HepG2 (cell line): Measurements from ENCODE around the gene RUNX2. TPM values are rescaled to one million over a fixed set of nuclear protein-coding genes. Genes with fewer than 3 reads are reported as not detected.

Source experiments
- ATAC-seq: fragments of 200-7000 bp; cut with Tn5 transposase; 3 replicates; pipeline ENCODE4 v1.9.1; 2020; ENCODE audit warnings: mild to moderate bottlenecking, moderate library complexity
- BruUV-seq: library from RNA; stranded (reverse); fragments of 400-500 nt; replicated peaks from 2 replicates; lab custom pipeline; 2021; lab: Mats Ljungman, UMichigan
- CTCF ChIA-PET: fragments of 300-600 bp; formaldehyde crosslinking; extraction: SDS; loops from one replicate; lab custom pipeline; 2021; ENCODE audit warnings: low total read pairs, inconsistent platforms, low intra/inter-chr PET ratio; lab: Yijun Ruan, JAX
- POLR2A ChIA-PET: fragments of 350-600 bp; sonication (Branson Sonifier 250); formaldehyde crosslinking; loops from one replicate; lab custom pipeline; 2020; ENCODE audit warnings: antibody characterized with exemption, inconsistent platforms; lab: Yijun Ruan, JAX
- DNase-seq: peaks from one replicate; pipeline ENCODE4 v3.0.0-alpha.2; 2015; ENCODE audit warnings: low spot score
- FAIRE-seq: peaks from 3 replicates; lab custom pipeline; 2011; peaks lifted over from hg19 to GRCh38; lab: Jason Lieb, UNC
- H2AFZ ChIP-seq: one replicate; pipeline ENCODE4 v1.6.1; 2011; ENCODE audit warnings: low read length, inconsistent platforms
- H3K27ac ChIP-seq: fragments of 300-600 bp; 3 replicates; pipeline ENCODE4 v1.8.0; 2011; ENCODE audit warnings: mixed run types, mild to moderate bottlenecking, mixed read lengths, low read length, inconsistent platforms; ENCODE audit not compliant: insufficient read depth; ENCODE audit errors: extremely low read length
- H3K27me3 ChIP-seq, 2 experiments: fragments of 200-600 bp in 1 of 2; 2 replicates in 1 of 2; 3 replicates in 1 of 2; pipeline versions ENCODE4 v1.6.0 to v1.8.0; 2011; ENCODE audit warnings: low read length in 2 of 2, mild to moderate bottlenecking in 2 of 2, moderate library complexity in 2 of 2, inconsistent platforms in 1 of 2; ENCODE audit not compliant: insufficient read depth in 2 of 2, control insufficient read depth in 1 of 2
- H3K36me3 ChIP-seq, 2 experiments: fragments of 200-600 bp in 1 of 2; replicated peaks in 1 of 2; 2 replicates in 1 of 2; 3 replicates in 1 of 2; pipeline versions ENCODE4 v1.5.1 to v1.8.0; 2011; ENCODE audit warnings: low read length in 2 of 2, inconsistent platforms in 1 of 2; ENCODE audit not compliant: insufficient read depth in 2 of 2, control insufficient read depth in 1 of 2
- H3K4me1 ChIP-seq: 2 replicates; pipeline ENCODE4 v1.5.1; 2012; ENCODE audit warnings: low read length, inconsistent platforms; ENCODE audit not compliant: insufficient read depth
- H3K4me2 ChIP-seq: 2 replicates; pipeline ENCODE4 v1.6.0; 2011; ENCODE audit warnings: low read depth, low read length, inconsistent platforms
- H3K4me3 ChIP-seq, 3 experiments: fragments of 200-600 bp in 1 of 3; sonication (generic), shearing (Covaris generic) in 1 of 3; replicated peaks in 1 of 3; 2 replicates each; pipeline ENCODE4 v1.5.1; 2011 to 2016; ENCODE audit warnings: low read length in 3 of 3, inconsistent platforms in 2 of 3, low read depth in 2 of 3, mild to moderate bottlenecking in 2 of 3, control low read depth in 1 of 3, mixed read lengths in 1 of 3; ENCODE audit not compliant: insufficient read depth in 1 of 3
- H3K79me2 ChIP-seq: one replicate; pipeline ENCODE4 v1.6.1; 2011; ENCODE audit warnings: low read length, inconsistent platforms; ENCODE audit not compliant: insufficient read depth
- H3K9ac ChIP-seq: 2 replicates; pipeline ENCODE4 v1.6.0; 2011; ENCODE audit warnings: mild to moderate bottlenecking, low read depth, low read length, inconsistent platforms; ENCODE audit not compliant: insufficient read depth
- H3K9me3 ChIP-seq: 2 replicates; pipeline ENCODE4 v1.5.1; 2012; ENCODE audit warnings: mild to moderate bottlenecking, low read length
- H4K20me1 ChIP-seq: 2 replicates; pipeline ENCODE4 v1.6.0; 2011; ENCODE audit warnings: inconsistent platforms, mild to moderate bottlenecking, low read length, moderate library complexity; ENCODE audit not compliant: insufficient read depth
- BRD4 ChIP-seq: sonication (generic); formaldehyde crosslinking; IDR thresholded peaks from 2 replicates; pipeline ENCODE4 v1.4.0; 2020; ENCODE audit warnings: missing genetic modification reagents
- NCOA2 ChIP-seq: sonication (generic); formaldehyde crosslinking; IDR thresholded peaks from 2 replicates; pipeline ENCODE4 v1.8.0; 2022; ENCODE audit warnings: inconsistent platforms
- SOX6 ChIP-seq, 2 experiments: fragments of 450-650 bp in 1 of 2; sonication (generic) in 1 of 2; formaldehyde crosslinking in 1 of 2; IDR thresholded peaks; 2 replicates each; pipeline versions ENCODE4 v1.4.0 to v1.6.1; 2017 to 2020; ENCODE audit warnings: antibody characterized with exemption in 1 of 2, mild to moderate bottlenecking in 1 of 2, missing genetic modification reagents in 1 of 2
- WGBS: methylation state at CpG from one replicate; pipeline ENCODE4 v1.1.6; 2017; ENCODE audit warnings: low lambda C conversion rate; 5-methylcytosine and 5-hydroxymethylcytosine counted together
- in situ Hi-C: cut with HindIII; loops from 2 replicates; pipeline ENCODE4 v1.10.0; 2017; ENCODE audit warnings: low pct_unique_long_range_greater_than_20kb; ENCODE audit not compliant: extremely low pct_ligation_motif_present
- intact Hi-C: fragments of 100-400 bp; cut with micrococcal nuclease; formaldehyde crosslinking; loops from one replicate; pipeline ENCODE4 v1.10.0; 2022; ENCODE audit not compliant: unreplicated experiment
- polyA plus RNA-seq, 8 experiments: library from polyadenylated mRNA; depleted of rRNA in 3 of 8; stranded (reverse) in 7 of 8; unstranded in 1 of 8; fragments of >200 nt; fragmentation: Illumina TruSeq in 4 of 8; extraction: Trizol in 4 of 8; gene quantifications; 2 replicates each; pipeline versions ENCODE4 v1.2.1 to v1.2.3, GENCODE V29; 2011 to 2016; ENCODE audit warnings: low read depth in 4 of 8, missing spikeins in 1 of 8, mixed read lengths in 1 of 8; ENCODE audit not compliant: insufficient read depth in 1 of 8
- total RNA-seq, 5 experiments: library from RNA; depleted of rRNA; stranded (reverse); fragments of >200 nt; fragmentation: Illumina TruSeq; extraction: Trizol; gene quantifications; 2 replicates each; pipeline ENCODE4 v1.2.3, GENCODE V29; 2016; ENCODE audit warnings: low read depth in 1 of 5

RUNX2 gene
- total and polyA plus RNA-seq, 2 of the 13 experiments (the other 11 are each of a cell fraction or from before 2014, with no cell fraction given), result not detected

DNA sequence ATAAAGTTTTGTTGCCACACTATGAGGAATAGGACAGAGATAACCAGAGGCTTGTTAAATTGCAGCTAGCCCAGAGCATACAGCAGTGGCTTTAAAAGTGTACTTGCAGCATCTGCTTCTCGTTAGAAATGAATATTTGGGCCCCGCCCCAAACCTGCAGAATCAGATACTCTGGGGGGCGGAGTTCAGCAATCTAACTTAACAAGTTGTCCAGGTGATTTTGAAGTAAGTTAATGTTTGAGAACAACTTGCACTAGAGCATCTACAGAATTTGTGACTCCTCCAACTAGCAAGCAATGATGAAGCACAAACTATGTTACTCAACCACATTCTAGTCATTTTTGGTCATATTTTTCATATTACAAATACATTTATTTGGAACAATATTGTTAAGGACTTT is 60.2 kb downstream of the RUNX2 start:
- in situ Hi-C loops, result no loop called here
- no peak overlapping the region for H3K4me3 ChIP-seq
- no peaks in the 10 kb centered on the region for H3K36me3 ChIP-seq
- intact Hi-C loops, result no loop called here
- no peak for TF ChIP-seq NCOA2 (CRISPR knock-in tag)
- no peak for TF ChIP-seq BRD4 (CRISPR knock-in tag)
- ATAC-seq, result no peak
- no peak overlapping the region for H3K4me2 ChIP-seq
- no TSS peak for BruUV-seq
- ChIA-PET CTCF (no interaction called here), POLR2A (interaction anchor here (1.3 kb wide), 1 partner anchor 10 kb away, joined by 9 read pairs; the partner anchor contains the start of gene SUPT3H)
- 27% methylated on average over 3 of the region's 3 CpGs for WGBS
- peaks cover 0 to 11% of the 10 kb centered on the region in 2 experiments; a peak in 2 of 5 replicates for H3K27me3 ChIP-seq
- no peak overlapping the region for H3K27ac ChIP-seq
- no peaks in the 10 kb centered on the region for H4K20me1 ChIP-seq
- DNase-seq, result no peak
- H3K4me1 ChIP-seq, result no peaks in the 10 kb centered on the region
- no peak overlapping the region for H3K9ac ChIP-seq
- no peak overlapping the region for H2AFZ ChIP-seq
- H3K9me3 ChIP-seq, result no peaks in the 10 kb centered on the region
- FAIRE-seq, result no peak
- no peaks in the 10 kb centered on the region for H3K79me2 ChIP-seq

GRCh38 chr6:45394586-45395095 is 66.5 kb downstream of the RUNX2 start:
- no peak; the same call in 1 of the 3 replicates for ATAC-seq
- Histone ChIP-seq H3K27me3 (peaks cover 0 to 6% of the 10 kb centered on the region in 2 experiments; a peak in 3 of 5 replicates), H2AFZ (no peak overlapping the region), H3K36me3 (no peaks in the 10 kb centered on the region), H3K9ac (no peak overlapping the region), H3K27ac (no peak overlapping the region), H3K4me2 (no peak overlapping the region), H3K9me3 (no peaks in the 10 kb centered on the region), H4K20me1 (no peaks in the 10 kb centered on the region), H3K79me2 (no peaks in the 10 kb centered on the region), H3K4me3 (no peak overlapping the region), H3K4me1 (no peaks in the 10 kb centered on the region)
- intact Hi-C loops (no loop called here), in situ Hi-C loops (no loop called here)
- DNase-seq, result no peak
- 19% methylated on average over 4 of the region's 4 CpGs for WGBS
- ChIA-PET POLR2A (interaction anchor here (0.9 kb wide), 1 partner anchor 17 kb away, joined by 4 read pairs; the partner anchor contains the start of gene SUPT3H), CTCF (no interaction called here)
- no peak for FAIRE-seq
- no TSS peak for BruUV-seq
- TF ChIP-seq SOX6 (IDR thresholded peaks at IDR 0.05) (no peak), SOX6 (CRISPR knock-in tag; IDR thresholded peaks at IDR 0.05) (no peak)
